AG04449 (cell line): Measurements from ENCODE around the gene PALM.
"Not testable (repeated sequence)": the region's sequence is repeated elsewhere in the genome, so short reads cannot be mapped to it uniquely, and the experiment has no call there.

Source experiments
- CTCF ChIA-PET: fragments of 350-600 bp; formaldehyde crosslinking; extraction: SDS; loops from one replicate; lab custom pipeline; 2021; ENCODE audit warnings: antibody characterized with exemption; lab: Yijun Ruan, JAX
- POLR2A ChIA-PET: fragments of 400-600, 350-600 bp; formaldehyde crosslinking; extraction: SDS; loops from one replicate; lab custom pipeline; 2020; ENCODE audit warnings: antibody characterized with exemption, inconsistent platforms; lab: Yijun Ruan, JAX
- DNase-seq: peaks from one replicate; pipeline ENCODE4 v3.0.0-alpha.2; 2010; ENCODE audit warnings: low read depth, low spot score
- H3K4me3 ChIP-seq: 2 replicates; pipeline ENCODE4 v1.5.1; 2011; ENCODE audit warnings: low read depth, mild to moderate bottlenecking, control low read depth, low read length
- TF ChIP-seq, protein P1 (sequence below): IDR thresholded peaks from one replicate; pipeline ENCODE4 v1.5.1; 2011; ENCODE audit warnings: mild to moderate bottlenecking, moderate library complexity, low read length, control low read depth, inconsistent platforms; ENCODE audit not compliant: insufficient read depth; ENCODE audit errors: missing control alignments

PALM gene

DNA sequence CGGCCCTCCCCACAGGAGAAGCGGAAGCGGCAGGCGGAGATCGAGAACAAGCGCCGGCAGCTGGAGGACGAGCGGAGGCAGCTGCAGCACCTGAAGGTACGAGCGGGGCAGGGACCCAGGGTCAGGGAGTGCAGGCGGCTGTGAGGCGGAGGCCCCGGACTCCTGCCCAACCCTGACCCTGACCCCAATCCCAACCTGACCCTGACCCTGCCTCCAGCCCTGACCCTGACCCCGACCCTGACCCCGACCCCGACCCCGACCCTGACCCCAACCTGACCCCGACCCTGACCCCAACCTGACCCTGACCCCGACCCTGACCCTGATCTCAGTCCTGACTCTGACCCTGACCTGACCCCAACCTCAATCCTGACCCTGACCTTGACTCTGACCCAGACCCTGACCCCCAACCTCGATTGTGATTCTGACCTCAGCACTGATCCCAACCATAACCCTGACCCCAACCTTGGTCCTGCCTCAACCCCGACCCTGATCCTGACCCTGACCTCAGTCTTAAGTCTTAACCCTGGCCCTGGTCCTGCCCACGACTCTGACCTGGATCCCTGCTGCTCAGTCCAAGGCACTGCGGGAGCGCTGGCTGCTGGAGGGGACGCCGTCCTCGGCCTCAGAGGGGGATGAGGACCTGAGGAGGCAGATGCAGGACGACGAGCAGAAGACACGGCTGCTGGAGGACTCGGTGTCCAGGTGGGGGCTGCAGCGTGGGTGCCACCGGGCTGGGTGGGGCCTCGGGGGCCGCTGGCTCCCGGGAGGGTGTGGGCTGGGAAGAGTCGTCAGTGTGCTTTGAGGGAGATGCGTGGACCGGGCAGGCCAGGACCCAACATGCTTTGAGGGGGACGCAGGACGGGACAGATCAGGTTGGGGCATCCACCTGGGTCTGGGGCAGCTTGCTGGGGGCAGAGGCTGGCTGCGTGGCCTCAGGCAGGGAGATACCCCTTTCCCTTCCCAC lies 18.5 kb downstream of the PALM start:
- no peak for DNase-seq
- CTCF ChIA-PET = interaction anchor here (1.5 kb wide), 1 partner anchor 12 kb away, joined by 3 read pairs; no protein-coding TSS in a partner anchor
- H3K4me3 ChIP-seq = no peak overlapping the region
- POLR2A ChIA-PET = no interaction called here
- TF ChIP-seq, protein P1, sequence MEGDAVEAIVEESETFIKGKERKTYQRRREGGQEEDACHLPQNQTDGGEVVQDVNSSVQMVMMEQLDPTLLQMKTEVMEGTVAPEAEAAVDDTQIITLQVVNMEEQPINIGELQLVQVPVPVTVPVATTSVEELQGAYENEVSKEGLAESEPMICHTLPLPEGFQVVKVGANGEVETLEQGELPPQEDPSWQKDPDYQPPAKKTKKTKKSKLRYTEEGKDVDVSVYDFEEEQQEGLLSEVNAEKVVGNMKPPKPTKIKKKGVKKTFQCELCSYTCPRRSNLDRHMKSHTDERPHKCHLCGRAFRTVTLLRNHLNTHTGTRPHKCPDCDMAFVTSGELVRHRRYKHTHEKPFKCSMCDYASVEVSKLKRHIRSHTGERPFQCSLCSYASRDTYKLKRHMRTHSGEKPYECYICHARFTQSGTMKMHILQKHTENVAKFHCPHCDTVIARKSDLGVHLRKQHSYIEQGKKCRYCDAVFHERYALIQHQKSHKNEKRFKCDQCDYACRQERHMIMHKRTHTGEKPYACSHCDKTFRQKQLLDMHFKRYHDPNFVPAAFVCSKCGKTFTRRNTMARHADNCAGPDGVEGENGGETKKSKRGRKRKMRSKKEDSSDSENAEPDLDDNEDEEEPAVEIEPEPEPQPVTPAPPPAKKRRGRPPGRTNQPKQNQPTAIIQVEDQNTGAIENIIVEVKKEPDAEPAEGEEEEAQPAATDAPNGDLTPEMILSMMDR = no peak

DNA sequence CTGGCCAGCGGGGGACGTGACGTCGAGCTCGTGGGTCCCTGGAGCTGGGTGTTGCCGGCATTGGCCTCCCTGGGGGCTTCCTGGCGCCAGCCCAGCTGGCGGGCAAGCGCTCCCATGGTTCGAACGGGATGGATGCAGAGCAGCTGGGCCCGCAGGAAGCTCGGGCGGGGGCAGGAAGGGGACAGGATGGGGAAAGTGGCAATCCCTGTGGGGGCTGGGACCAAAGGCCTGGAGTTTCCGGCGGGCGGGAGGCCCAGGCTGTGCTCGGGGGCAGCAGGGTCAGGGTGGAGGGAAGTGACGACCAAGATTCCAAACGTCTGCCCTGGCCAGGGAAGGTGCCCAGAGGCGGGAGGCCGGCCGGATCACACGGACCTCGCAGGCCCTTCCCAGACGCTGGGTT lies 19.3 kb downstream of the PALM start:
- POLR2A ChIA-PET = no interaction called here

DNA sequence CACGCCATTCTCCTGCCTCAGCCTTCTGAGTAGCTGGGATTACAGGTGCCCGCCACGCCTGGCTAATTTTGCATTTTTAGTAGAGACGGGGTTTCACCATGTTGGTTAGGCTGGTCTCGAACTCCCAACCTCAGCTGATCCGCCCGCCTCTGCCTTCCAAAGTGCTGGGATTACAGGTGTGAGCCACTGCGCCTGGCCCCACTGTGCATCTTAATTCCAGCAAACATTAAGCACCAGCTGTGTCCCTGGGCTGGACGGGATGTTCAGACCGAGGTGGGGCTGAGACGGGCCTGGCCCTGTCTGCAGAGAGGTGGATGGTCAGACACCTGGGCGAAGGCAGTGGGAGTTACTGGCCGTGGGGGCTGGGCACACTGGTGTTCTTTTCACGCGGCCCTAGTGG lies 20.8 kb downstream of the PALM start:
- CTCF ChIA-PET = interaction anchor here (2.9 kb wide), 1 partner anchor 145 kb away, joined by 11 read pairs; no protein-coding TSS in a partner anchor
- DNase-seq, H3K4me3 ChIP-seq, POLR2A ChIA-PET: not testable (repeated sequence)

More for the DNA sequence above, 19.3 kb downstream of the PALM start:
- TF ChIP-seq, protein P1 = no peak
- CTCF ChIA-PET = no interaction called here
- DNase-seq = no peak
- H3K4me3 ChIP-seq = no peak overlapping the region

DNA sequence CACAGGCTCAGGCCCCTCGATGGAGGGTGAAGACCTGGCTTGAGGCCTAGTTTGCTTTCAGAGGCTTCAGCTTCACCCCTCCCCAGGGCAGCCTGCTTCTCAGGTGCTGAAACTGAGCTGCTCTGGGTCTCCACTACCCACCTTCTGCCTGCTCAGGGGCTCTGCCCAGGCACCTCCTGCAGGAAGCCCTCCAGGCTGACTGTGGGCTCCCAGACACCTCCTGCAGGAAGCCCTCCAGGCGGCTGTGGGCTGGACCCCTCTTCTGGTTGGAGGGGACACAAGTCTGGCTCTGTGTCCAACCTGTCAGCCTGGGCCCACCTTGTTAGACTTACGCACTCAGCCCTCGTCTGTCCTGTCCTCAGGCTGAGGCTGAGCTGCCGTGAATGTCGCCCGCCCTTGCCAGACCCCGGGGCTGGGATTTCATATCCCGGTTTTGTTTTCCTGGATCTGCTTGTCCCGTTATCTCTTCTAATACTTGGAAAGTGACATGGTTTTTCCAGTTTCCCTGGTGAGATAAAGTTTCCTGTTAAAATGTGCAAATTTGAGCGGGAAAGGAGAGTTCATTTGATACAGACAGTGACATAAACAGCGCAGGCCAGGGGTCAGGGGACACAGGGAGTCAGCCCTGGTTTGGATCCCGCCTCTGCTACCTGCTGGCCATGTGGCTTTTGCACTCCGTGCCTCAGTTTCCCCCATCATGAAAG lies 21.4 kb downstream of the PALM start:
- TF ChIP-seq, protein P1 = no peak
- CTCF ChIA-PET = interaction anchor here (0.7 to 2.9 kb wide), 5 partner anchors 10 to 145 kb away, joined by 3 to 11 read pairs (median 3); partner anchors contain the start of gene RNF126
- POLR2A ChIA-PET = no interaction called here
- DNase-seq = no peak
- no peak overlapping the region for H3K4me3 ChIP-seq

DNA sequence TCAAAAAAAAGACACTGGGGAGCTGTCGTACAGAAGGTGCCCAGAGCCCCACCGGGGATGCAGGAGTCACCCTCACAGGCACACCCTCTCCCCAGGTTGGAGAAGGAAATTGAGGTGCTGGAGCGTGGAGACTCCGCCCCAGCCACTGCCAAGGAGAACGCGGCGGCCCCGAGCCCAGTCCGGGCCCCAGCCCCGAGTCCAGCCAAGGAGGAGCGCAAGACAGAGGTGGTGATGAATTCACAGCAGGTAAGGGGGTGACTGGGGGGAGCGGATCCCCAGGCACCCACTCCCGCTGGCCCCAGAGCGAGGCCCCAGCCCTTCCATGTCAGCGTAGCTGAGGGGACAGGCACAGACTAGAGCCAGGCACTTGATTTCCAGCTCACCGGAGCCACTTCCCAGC lies 22.3 kb downstream of the PALM start:
- DNase-seq = no peak
- ChIA-PET POLR2A (no interaction called here), CTCF (interaction anchor here (1.2 to 2.9 kb wide), 3 partner anchors 11 to 146 kb away, joined by 3 to 11 read pairs (median 10); partner anchors contain the start of gene RNF126)
- TF ChIP-seq, protein P1 = no peak
- no peak overlapping the region for H3K4me3 ChIP-seq

DNA sequence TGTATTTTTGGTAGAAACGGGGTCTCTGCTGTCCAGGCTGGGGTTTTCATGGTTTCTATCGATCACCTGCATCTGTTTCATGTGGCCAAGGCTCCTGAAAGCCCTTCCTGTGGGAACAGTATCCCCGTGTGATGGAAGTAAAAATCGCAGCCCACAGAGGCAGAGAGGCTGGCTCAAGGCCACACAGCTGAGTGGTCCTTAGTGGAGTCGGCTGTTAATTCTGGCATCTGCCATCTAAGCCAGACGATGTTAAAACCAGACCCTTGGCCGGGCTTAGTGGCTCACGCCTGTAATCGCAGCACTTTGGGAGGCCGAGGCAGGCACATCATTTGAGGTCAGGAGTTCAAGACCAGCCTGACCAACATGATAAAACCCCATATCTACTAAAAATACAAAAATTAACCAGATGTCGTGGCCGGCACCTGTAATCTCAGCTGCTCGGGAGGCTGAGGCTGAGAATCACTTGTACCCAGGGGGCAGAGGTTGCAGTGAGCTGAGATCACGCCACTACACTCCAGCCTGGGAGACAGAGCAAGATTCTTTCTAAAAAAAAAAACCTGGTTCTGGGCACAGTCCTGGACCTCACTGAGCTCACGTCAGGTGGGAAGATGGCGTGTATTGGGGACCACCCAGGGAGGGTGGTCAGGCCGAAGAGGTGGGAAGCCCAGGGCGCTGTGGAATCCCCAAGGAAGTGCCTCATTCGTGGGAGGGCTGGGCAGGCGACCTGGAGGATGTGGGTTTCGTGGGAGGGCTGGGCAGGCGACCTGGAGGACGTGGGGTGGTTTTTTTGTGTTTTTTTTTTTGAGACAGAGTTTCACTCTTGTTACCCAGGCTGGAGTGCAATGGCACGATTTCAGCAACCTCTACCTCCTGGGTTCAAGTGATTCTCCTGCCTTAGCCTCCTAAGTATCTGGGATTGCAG lies 23.7 kb downstream of the PALM start:
- POLR2A ChIA-PET = no interaction called here
- TF ChIP-seq, protein P1 = no peak
- no peak for DNase-seq
- CTCF ChIA-PET = interaction anchor here (0.6 to 3.0 kb wide), 7 partner anchors 15 to 252 kb away, joined by 3 to 22 read pairs (median 4); partner anchors contain the start of genes RNF126 and WDR18
- H3K4me3 ChIP-seq = no peak overlapping the region
